Left renal cortex interstitium (tissue), 4 donors: Measurements from ENCODE around the gene PALLD. TPM values are rescaled to one million over a fixed set of nuclear protein-coding genes. Genes with fewer than 3 reads are reported as not detected.
"Not testable (repeated sequence)": the region's sequence is repeated elsewhere in the genome, so short reads cannot be mapped to it uniquely, and the experiment has no call there.

Experiments
- DNase-seq, 4 donors: peaks; one replicate each; pipeline ENCODE4 v3.0.0-alpha.2; 2013; ENCODE audit warnings: low read depth in 4 of 4, low spot score in 2 of 4, missing footprints in 1 of 4
- polyA plus RNA-seq, 4 donors: library from polyadenylated mRNA; unstranded; fragments of 120-200 nt; gene quantifications; one replicate each; pipeline ENCODE4 v1.2.1, GENCODE V29; 2013; ENCODE audit not compliant: insufficient read length in 4 of 4

PALLD gene
- polyA plus RNA-seq, 4 donors = 171 to 242 (median 194) TPM

DNA sequence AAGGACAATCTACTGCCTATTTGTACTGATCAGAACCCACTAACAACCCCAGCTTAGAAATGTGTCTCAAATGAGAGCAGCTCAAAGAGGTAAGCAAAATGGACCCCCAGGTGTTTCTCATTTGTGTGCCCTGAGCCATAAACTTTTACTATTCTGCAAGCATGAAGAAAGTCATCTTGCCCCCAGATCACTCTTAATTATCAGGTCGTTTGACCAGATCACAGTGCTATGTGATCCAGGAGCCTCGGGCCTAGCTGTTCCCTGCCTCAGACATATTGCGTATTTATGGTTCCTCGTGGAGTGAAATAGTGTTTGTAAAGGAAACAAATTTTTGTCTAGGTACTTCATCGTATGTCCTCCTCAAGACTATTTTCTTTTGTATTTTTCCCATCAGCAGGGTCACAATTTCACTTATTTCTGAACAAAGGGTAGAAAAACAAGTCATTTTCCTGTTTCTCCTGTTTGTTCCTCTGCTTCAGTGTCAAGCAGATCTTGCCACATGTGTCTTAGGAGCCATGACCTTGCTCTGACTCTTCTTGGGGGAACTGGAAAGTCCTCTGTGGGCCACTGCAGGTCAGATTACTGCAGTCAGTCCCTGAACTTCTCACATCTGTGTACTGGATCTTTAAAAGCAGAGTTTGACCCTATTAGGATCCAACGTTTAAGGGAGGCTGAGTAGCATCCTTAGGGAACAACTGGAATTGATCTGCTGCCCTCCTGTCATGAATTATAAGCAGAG lies 194.9 kb downstream of the PALLD start:
- DNase-seq = no peak

DNA sequence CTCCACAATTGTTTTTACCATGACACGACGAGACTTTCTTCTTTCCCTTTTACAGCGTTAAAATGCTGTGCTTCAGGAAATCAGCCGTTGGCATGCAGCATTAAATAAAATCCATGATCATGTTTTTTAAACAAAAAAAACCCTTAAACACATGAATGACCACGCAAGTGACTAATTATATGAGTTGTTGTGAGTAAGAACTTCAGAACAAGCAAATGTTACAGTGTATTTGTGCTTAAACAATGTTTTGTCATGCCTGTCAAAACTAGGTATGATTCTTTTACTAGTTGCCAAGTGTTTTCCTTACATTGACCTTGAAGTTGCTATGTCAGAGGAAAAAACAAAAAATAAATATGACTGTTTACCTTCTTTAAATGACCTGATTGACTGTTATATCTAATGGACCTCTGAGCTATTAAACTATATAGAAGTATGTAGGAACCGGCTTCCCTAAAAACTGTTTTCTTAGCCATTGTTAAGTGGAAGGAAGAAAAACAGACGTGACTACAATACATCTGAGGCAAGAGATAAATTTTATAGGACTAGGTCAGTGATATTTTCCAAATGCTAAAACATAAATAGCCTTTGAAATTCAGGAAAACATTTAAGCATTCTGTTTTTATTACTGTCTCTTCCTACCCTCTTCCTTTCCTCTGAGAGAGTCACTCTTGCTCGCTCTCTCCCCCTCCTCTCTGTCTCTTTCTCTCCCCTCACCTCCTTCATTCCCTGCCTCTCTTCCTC lies 197.1 kb downstream of the PALLD start:
- DNase-seq = no peak

DNA sequence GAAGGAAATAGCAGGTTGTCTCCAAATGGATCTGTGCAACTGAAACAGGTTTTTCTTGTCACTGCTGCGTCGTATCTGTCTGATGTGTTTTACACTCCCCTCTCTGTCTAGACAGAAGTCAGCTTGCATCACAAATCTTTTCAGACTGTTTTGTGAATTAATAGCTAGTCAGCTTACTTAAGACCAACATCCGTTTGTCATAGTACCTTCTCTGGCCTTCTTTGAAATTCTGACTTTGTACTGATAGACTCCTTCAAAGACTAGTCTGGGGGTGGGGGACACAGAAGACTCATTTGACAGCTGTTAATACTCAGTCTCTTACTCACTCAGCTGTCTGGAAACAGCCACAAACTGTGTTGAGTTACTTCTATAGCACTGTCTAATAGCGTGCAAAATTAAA lies 197.8 kb downstream of the PALLD start:
- peak in 2 of 4 donors; percentile 67 to 74 for DNase-seq

DNA sequence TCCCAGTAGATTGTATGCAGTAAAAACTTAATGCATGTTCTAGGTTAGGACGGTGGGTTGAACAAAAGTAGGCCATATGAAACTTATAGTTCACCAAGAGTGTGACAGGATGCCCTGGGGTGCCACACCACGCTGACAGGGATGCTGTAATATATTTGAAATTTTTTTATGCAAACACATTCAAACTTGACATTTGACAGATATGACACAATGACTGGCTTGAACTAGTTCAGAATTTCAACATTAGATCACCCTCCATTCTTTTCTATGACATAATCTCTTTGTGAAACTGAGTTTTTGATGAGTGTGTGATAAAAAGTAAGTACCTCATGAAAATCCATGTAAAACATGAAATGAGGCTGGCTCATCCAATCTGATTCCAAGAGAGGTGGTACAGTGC lies 198.4 kb downstream of the PALLD start:
- no peak for DNase-seq

DNA sequence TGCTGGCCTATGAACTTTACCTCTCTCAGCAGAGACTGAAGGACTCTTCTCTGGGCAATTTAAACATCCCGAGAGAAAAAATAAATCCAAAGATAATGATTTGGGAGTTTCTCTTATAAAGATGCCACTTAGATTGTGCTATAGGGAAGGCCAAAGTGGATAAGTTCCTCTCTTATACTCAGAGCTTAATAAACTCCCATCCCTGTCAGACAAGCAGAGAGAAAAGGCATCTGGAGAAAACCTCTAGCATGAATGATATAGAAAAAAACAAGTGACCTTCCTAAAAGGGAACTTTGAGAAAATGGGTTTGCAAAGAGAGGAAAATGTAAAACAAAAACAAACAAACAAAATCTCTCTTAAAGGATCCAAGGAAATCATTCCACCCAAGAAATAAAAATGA lies 199.4 kb downstream of the PALLD start:
- DNase-seq = no peak

DNA sequence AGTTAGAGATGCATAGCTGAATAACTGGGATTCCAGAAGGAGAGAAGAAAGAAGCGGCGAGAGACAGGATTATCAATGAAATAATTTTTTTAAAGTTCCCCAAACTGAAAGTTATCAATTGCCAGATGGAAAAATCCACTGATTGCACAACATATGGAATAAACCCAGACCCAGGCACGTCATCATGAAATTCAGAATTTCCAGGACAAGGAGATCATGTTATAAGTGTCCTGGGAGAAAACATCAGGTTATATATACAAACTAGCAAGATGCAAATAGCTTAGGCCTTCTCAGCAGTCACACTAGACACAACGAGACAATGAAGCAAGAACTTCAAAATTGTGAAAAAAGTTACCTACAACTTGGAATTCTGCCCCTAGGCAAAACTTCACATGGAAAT lies 200.0 kb downstream of the PALLD start:
- DNase-seq = no peak

DNA sequence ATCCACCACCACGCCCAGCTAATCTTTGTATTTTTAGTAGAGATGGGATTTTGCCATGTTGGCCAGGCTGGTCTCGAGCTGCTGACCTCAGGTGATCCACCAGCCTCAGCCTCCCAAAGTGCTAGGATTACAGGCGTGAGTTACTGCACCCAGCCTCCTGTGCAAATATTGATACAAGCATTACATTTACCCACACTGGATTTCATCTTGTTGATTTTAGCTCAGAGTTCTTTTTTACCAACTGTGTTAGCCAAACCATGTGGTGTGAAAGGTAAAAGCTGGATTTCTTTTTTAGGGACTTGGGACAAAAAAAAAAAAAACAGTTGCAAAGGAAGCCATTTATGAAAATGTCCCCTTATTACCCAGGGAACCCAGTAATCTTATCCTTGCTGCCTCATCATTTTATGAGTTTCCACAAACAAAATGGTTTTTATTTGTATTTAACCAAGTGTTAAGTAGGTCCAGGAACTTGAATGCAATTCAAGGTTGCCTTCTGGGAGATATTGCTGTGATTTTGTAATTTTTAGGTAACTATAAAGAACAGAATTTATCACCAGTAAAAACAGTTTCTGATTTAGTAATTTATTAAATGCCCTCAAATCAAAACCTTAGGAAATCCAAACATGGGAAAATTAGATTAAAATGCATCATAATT lies 202.5 kb downstream of the PALLD start:
- DNase-seq = no peak

DNA sequence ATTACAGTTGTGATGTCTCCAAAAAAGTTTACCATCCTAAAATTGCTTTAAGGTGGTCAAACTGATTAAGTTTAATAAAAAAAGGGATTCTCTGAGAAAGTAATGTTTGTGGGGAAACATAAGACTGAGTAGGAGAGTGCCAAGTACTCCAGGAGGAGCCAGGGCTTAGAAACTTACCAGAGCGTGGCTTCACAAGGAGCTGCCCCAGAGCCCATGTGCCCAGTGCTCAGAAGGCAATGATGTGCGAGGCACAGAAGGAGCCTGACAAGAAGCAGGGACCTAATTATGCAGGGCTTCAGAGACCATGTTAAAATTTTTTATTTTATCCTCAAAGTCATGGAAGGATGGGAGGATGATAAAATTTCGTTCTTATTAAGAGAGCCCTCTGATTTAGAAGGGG lies 204.2 kb downstream of the PALLD start:
- no peak for DNase-seq

DNA sequence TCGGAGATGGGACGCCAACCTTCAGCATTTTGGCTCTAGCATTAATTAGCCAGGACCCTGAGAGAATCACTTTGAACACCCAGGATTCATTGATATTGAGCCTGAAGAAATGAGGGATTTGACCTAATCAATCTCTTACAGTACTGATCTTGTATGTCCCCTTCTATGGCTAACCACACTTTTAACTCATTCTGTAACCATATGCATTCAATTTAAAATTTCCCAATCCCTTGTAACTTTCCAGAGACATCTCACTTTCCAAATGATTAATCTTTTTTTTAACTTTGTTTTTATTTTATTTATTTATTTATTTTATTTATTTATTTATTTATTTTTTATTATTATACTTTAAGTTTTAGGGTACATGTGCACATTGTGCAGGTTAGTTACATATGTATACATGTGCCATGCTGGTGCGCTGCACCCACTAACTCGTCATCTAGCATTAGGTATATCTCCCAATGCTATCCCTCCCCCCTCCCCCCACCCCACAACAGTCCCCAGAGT lies 205.8 kb downstream of the PALLD start:
- DNase-seq = not testable (repeated sequence)

DNA sequence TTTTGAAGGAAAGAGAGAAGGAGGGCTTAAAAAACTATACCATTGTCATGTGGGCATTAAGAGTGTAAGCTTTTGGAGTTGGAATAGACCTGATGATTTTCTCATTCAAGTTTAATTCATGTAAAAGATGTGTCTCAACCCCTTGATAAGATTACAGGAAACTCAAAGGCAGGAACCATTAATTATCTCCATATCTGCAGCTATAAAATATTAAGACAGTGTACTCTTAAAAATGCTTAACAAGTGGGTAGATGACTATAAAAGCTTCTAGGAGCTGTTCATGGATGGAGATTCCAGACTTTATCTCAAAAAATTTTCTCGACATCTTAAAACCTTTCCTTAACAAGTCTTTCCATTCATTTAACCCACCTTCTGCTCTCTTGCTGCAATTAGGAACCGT lies 208.3 kb downstream of the PALLD start:
- no peak for DNase-seq

DNA sequence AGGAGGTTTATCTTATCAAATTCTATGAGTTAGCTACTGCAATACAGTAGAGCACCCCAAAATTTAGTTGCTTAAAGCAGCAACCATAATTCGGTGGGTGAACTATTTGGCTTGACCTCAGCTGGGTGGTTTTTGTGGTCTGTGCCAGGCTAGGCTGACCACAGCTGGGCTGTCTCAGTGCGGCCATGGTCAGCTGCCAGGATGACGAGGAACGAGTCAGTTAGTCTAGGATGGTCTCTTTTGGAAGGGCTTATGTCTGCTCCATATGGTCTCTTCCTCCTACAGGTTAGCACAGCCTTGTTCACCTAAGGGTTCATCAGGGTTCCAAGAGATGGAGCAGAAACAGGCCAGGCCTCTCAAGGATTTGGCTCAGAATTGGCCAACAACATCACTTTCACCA lies 210.4 kb downstream of the PALLD start:
- DNase-seq = no peak

DNA sequence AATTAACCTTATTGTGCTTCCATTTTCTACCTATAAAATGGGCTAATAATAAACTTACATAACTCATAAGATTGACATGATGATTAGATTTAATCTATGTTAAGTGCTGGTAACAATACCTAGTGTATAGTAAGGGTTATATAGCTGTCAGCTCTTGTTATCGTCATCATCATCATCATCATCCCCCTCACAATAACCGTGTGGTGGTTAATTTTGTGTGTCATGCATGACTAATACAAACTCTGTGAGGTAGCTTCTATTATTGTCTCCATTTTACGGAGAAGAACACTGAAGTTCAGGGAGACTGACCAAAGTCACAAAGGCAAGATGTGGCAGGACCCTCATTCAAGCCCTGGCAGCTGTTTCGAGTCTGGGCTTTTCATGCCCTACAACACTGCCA lies 211.3 kb downstream of the PALLD start:
- no peak for DNase-seq

DNA sequence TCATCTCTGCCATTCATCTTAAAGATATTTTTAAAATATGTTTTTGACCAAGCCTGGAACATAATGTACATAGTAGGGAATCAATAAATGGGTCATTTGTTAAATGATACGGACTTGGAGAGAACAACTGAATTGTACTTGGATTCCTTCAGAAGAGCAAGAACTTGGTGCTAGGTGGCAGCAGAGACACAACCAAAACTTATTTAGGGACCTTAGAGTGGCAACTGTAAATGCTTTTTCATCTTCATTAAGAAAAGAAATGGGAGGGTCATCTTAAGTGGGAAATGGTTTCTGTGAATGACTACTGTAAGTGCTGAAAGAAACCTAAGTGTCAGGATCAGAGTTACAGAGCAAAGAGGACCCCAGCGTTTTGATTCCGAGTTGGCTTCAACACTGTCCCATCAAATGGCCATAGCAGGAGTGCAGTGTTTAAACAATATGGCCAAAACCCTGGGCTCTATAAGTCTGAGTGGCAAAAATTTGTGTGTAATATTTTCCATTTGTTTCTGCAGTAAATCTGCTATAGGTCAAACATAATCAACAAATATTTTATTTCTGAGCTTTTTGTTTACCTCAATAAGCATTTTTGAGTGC lies 213.6 kb downstream of the PALLD start:
- no peak for DNase-seq

DNA sequence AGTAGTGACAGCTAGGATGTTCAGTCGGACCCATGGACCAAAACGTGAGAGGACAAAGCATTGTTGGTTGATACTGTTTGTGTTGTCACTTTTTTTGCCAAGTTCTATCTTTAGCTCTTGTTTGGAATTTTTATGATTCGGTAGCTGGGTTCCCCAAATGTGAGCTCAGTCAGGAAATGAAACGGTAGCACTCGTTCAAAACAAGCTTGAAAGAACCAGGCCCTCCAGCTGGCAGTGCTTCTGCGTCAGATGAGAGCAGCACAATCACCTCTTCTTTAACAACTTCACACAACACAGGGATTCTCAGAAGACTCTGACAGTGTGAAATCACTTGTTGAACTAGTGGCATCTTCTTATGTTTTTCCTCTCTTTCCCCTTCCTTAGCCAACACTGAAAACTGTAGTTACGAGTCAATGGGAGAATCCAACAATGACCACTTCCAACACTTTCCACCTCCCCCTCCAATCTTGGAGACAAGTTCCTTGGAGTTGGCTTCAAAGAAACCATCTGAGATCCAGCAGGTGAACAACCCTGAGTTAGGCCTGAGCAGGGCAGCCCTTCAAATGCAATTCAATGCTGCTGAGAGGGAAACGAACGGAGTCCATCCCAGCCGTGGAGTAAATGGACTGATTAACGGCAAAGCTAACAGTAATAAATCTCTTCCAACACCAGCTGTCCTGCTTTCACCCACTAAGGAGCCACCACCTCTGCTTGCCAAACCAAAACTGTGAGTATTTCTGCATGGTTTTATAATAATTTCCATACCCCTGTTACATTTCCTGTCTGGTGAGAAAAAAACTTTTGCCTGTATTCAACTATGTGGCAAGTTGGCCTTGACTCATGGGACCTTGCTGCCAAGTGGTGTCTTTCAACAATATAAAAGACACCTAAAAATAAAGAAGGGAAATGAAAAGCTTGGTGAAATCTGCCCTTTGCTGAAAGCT lies 214.6 kb downstream of the PALLD start:
- DNase-seq = no peak

DNA sequence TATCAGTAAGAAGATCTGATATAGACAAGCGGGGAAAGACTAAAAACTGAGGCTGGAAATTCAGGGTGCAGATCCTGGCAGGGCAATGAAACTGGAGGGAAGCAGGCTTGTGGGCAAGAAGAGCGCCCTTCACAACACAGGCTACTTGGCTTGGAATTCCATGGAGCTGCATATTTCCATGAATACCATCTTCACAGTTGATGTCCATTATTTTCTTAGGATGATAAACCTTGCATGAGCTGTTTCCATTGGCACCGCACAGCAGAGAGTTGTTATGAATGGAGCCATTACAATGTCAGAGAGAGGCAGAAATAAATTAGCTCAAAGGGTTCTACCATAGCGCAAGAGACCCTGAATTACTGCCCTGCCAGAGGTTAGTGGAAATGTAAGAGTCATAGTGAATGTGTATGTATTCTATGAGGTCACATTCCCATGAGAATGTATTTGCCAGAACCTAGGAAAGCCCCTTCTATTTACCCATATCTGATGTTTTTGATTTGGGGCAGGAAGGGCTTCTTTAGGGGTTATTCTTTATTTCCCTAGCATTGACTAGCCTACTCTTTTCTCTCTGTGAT lies 215.6 kb downstream of the PALLD start:
- DNase-seq = no peak

DNA sequence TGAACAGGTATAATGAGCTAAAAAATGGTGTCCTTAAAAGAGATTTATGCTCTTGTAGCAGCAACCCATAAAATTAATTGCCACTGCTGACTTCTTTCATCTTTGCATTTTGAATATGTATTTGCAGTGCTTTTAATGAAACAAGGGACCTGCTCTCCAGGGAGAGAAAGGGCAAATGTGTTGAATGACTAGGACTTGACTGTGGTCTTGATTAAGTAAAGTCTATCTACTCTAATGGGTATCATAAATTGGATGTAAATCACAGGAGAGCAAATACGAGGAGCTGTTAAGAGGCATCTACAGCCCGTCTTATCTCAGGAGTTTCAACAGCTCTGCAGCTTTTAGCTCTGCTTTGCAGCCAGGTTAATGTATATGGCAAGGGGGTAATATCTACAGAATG lies 216.4 kb downstream of the PALLD start:
- no peak for DNase-seq

DNA sequence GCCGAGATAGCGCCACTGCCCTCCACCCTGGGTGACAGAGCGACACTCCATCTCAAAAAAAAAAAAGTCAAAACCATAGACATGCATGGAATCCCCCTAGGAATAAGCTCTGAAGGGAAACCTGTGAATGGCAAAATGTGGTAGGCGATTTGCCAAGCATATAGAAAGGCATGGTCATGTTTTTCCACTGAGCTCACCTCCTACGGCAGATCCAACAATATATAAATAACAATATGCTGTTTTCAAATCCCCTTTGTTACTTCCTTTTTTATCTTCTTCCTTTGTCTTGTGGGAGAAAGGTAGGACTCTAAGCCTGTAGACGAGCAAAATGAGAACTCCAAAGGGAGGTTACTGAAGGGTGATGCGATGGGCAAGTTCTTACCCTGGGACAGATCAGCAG lies 219.0 kb downstream of the PALLD start:
- DNase-seq = no peak

DNA sequence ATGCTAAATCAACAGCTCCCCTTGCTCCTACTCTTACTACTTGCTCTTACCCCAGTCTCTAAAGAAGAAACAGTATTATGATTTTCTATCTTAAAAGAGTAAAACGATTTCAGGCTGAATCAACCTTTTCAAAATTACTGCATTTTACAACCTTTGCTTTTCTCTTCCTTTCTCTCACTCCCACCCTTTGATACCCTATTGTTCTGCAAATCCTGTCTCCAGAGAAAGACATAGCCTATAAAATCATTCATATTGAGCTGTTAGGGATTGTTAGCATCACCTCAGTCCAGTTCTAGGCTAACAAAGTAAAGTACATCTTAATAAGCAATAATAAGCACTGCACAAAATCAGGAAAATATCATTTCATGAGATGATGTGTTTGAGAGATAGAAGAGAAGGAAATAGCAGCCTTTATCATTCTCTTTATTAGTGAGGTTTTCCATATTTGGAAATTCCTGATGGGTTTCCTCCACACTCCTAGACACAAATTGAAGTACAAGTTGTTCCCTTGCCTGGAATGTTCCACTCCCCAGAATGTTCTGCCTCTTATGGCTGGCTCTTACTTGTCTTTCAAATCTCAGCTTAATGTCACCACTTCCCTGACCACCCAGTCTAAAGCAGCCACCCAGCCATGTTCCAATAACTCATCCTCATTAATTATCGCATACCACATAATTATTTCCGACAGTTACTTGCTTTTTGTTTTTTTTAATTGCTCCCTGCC lies 219.7 kb downstream of the PALLD start:
- DNase-seq = no peak

DNA sequence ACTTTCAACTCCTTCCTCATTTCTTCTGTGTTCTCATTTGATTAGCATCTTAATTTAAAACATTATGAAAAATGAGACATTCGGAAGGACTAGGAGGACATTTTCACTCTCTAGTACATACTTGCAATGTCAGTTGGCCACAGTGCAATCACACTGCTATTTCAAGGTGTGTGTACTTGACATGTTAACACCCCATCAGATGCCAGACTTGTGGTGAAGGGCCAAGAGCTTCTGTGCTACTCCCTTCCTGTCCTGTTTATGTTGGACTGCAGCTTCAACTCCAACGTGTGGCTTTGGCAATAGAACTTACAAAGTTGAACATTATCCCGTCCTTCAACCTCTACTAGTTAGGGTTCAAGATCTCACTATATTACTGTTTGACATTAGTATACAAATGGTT lies 221.0 kb downstream of the PALLD start:
- DNase-seq = no peak
